KMS-11 (cell line): ENCODE data around the gene GNB1.

ENCODE experiments used
- H2AFZ ChIP-seq: fragments of 200-600 bp; sonication (generic); 2 replicates; pipeline ENCODE4 v1.6.1; 2016; ENCODE audit warnings: antibody characterized with exemption, mixed run types, low read depth
- H3K27ac ChIP-seq: fragments of 200-600 bp; sonication (generic); 2 replicates; pipeline ENCODE4 v1.6.1; 2016; ENCODE audit warnings: mild to moderate bottlenecking, mixed run types
- H3K27me3 ChIP-seq: fragments of 200-600 bp; sonication (generic); 2 replicates; pipeline ENCODE4 v1.6.1; 2017; ENCODE audit warnings: mild to moderate bottlenecking, low read depth, mixed run types, moderate library complexity; ENCODE audit not compliant: insufficient read depth
- H3K36me3 ChIP-seq: fragments of 200-600 bp; sonication (generic); 2 replicates; pipeline ENCODE4 v1.6.1; 2017; ENCODE audit warnings: mild to moderate bottlenecking, mixed run types; ENCODE audit not compliant: insufficient read depth
- H3K4me1 ChIP-seq: fragments of 200-600 bp; sonication (generic); 2 replicates; pipeline ENCODE4 v1.6.1; 2016; ENCODE audit warnings: mild to moderate bottlenecking, low read depth, mixed run types; ENCODE audit not compliant: poor library complexity, severe bottlenecking
- H3K4me2 ChIP-seq: fragments of 200-600 bp; sonication (generic); 2 replicates; pipeline ENCODE4 v1.7.0; 2016; ENCODE audit warnings: mild to moderate bottlenecking, mixed run types
- H3K4me3 ChIP-seq: fragments of 200-600 bp; sonication (generic); IDR thresholded peaks from 2 replicates; pipeline ENCODE4 v1.6.1; 2017; ENCODE audit warnings: low read depth, low read length, mixed read lengths; ENCODE audit not compliant: insufficient read depth
- H3K79me2 ChIP-seq: fragments of 200-600 bp; sonication (generic); 2 replicates; pipeline ENCODE4 v1.6.1; 2016; ENCODE audit warnings: low read depth, mixed run types; ENCODE audit not compliant: insufficient read depth
- H3K9ac ChIP-seq: fragments of 200-600 bp; sonication (generic); 2 replicates; pipeline ENCODE4 v1.6.1; 2016; ENCODE audit warnings: mild to moderate bottlenecking, mixed run types
- H4K20me1 ChIP-seq: fragments of 200-600 bp; sonication (generic); 2 replicates; pipeline ENCODE4 v1.6.1; 2016; ENCODE audit warnings: mild to moderate bottlenecking, mixed run types; ENCODE audit not compliant: insufficient read depth
- CTCF ChIP-seq: fragments of 200-600 bp; sonication (generic); conservative IDR thresholded peaks from 2 replicates; pipeline ENCODE4 v1.6.1; 2017; ENCODE audit warnings: low read depth, mild to moderate bottlenecking, antibody characterized with exemption, low read length, moderate library complexity, mixed read lengths

The GNB1 gene

GRCh38 chr1:1890506-1891348, at the start of gene GNB1:
GNB1 (minus strand) TSS chr1:1891087; CDS start chr1:1825453, 65,634 bp downstream.
- Histone ChIP-seq H3K4me3 (peak within 1 kb of the TSS; percentile 71), H3K79me2 (peaks cover 54% of the 10 kb centered on the region), H2AFZ (peak within 1 kb of the TSS; percentile 47; the same call in 1 of the 2 replicates), H3K27me3 (no peaks in the 10 kb centered on the region), H3K27ac (peak within 1 kb of the TSS; percentile 91), H4K20me1 (peaks cover 38% of the 10 kb centered on the region), H3K4me2 (peak within 1 kb of the TSS; percentile 88), H3K36me3 (no peaks in the 10 kb centered on the region), H3K9ac (peak within 1 kb of the TSS; percentile 92), H3K4me1 (peaks cover 74% of the 10 kb centered on the region)
- TF ChIP-seq CTCF: no peak

GRCh38 chr1:1940123-1940425, 49.2 kb upstream of the GNB1 start:
- no peak overlapping the region for H3K9ac ChIP-seq
- no peaks in the 10 kb centered on the region for H3K36me3 ChIP-seq
- peaks cover 82% of the 10 kb centered on the region for H3K27me3 ChIP-seq
- H3K79me2 ChIP-seq: no peaks in the 10 kb centered on the region
- no peaks in the 10 kb centered on the region for H4K20me1 ChIP-seq
- no peak overlapping the region for H3K4me2 ChIP-seq
- no peaks in the 10 kb centered on the region for H3K4me1 ChIP-seq
- TF ChIP-seq CTCF: no peak
- H3K4me3 ChIP-seq: no peak overlapping the region
- H2AFZ ChIP-seq: no peak overlapping the region
- H3K27ac ChIP-seq: no peak overlapping the region

GRCh38 chr1:1939296-1940122, 48.6 kb upstream of the GNB1 start:
- Histone ChIP-seq H3K36me3 (no peaks in the 10 kb centered on the region), H3K27ac (no peak overlapping the region), H2AFZ (no peak overlapping the region), H3K9ac (no peak overlapping the region), H3K79me2 (no peaks in the 10 kb centered on the region), H3K27me3 (peaks cover 78% of the 10 kb centered on the region), H3K4me2 (no peak overlapping the region), H4K20me1 (no peaks in the 10 kb centered on the region), H3K4me1 (no peaks in the 10 kb centered on the region), H3K4me3 (no peak overlapping the region)
- no peak for TF ChIP-seq CTCF

GRCh38 chr1:1938613-1939295, 47.9 kb upstream of the GNB1 start:
- no peak overlapping the region for H3K4me2 ChIP-seq
- no peak for TF ChIP-seq CTCF

More at GRCh38 chr1:1938613-1939295, 47.9 kb upstream of the GNB1 start:
- no peak overlapping the region for H2AFZ ChIP-seq
- H3K27me3 ChIP-seq: peaks cover 75% of the 10 kb centered on the region
- H3K36me3 ChIP-seq: no peaks in the 10 kb centered on the region
- no peaks in the 10 kb centered on the region for H3K79me2 ChIP-seq
- H3K9ac ChIP-seq: no peak overlapping the region
- no peaks in the 10 kb centered on the region for H3K4me1 ChIP-seq
- H4K20me1 ChIP-seq: no peaks in the 10 kb centered on the region
- no peak overlapping the region for H3K4me3 ChIP-seq
- H3K27ac ChIP-seq: no peak overlapping the region
